Activated naive CD4-positive, alpha-beta T cell treated with anti-CD3 and anti-CD28 coated beads, Interleukin-2, amount 50 U/mL, for 24 hours (primary cell): ENCODE results near the gene SCAF1.

Source experiments
- H3K27ac Mint-ChIP-seq: one replicate; pipeline ENCODE4 v1.8.0; 2021; ENCODE audit warnings: mild to moderate bottlenecking, mixed read lengths
- H3K27me3 Mint-ChIP-seq: one replicate; pipeline ENCODE4 v1.8.0; 2021; ENCODE audit warnings: mixed read lengths
- H3K36me3 Mint-ChIP-seq: one replicate; pipeline ENCODE4 v1.8.0; 2021; ENCODE audit warnings: mixed read lengths
- H3K4me1 Mint-ChIP-seq: one replicate; pipeline ENCODE4 v1.8.0; 2021; ENCODE audit warnings: mixed read lengths
- H3K4me3 Mint-ChIP-seq: one replicate; pipeline ENCODE4 v1.8.0; 2021; ENCODE audit warnings: mild to moderate bottlenecking, mixed read lengths
- H3K9me3 Mint-ChIP-seq: one replicate; pipeline ENCODE4 v1.8.0; 2021; ENCODE audit warnings: mixed read lengths

SCAF1 gene

DNA sequence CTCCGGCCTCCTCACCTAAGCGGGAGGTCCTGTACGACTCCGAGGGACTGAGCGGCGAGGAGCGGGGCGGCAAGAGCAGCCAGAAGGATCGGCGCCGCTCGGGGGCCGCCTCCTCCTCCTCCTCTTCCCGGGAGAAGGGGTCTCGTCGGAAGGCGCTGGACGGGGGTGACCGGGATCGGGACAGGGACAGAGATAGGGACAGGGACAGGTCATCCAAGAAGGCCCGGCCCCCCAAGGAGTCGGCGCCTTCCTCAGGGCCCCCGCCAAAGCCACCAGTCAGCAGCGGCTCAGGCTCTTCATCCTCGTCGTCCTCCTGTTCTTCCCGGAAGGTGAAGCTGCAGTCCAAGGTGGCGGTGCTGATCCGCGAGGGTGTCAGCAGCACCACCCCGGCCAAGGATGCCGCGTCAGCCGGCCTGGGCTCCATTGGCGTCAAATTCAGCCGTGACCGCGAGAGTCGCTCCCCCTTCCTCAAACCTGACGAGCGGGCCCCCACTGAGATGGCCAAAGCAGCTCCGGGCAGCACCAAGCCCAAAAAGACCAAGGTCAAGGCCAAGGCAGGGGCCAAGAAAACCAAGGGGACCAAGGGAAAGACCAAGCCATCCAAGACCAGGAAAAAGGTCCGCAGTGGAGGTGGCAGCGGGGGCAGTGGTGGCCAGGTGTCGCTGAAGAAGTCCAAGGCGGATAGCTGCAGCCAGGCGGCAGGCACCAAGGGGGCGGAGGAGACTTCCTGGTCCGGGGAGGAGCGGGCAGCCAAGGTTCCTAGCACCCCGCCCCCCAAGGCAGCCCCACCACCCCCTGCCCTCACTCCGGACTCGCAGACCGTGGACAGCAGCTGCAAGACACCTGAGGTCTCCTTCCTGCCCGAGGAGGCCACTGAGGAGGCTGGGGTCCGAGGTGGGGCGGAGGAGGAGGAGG, 10.8 kb downstream of the SCAF1 start:
- no peak overlapping the region for H3K4me3 Mint-ChIP-seq
- peaks cover 5% of the 10 kb centered on the region for H3K36me3 Mint-ChIP-seq
- peaks cover 6% of the 10 kb centered on the region for H3K4me1 Mint-ChIP-seq
- no peaks in the 10 kb centered on the region for H3K9me3 Mint-ChIP-seq
- H3K27me3 Mint-ChIP-seq = no peaks in the 10 kb centered on the region
- no peak overlapping the region for H3K27ac Mint-ChIP-seq

- H3K27ac Mint-ChIP-seq = no peak overlapping the region
- H3K36me3 Mint-ChIP-seq = peaks cover 5% of the 10 kb centered on the region
- no peaks in the 10 kb centered on the region for H3K27me3 Mint-ChIP-seq
- H3K9me3 Mint-ChIP-seq = no peaks in the 10 kb centered on the region
- H3K4me1 Mint-ChIP-seq = peaks cover 6% of the 10 kb centered on the region
- H3K4me3 Mint-ChIP-seq = no peak overlapping the region
These were observed 11.4 kb downstream of the SCAF1 start for GRCh38 chr19:49653466-49653806.

DNA sequence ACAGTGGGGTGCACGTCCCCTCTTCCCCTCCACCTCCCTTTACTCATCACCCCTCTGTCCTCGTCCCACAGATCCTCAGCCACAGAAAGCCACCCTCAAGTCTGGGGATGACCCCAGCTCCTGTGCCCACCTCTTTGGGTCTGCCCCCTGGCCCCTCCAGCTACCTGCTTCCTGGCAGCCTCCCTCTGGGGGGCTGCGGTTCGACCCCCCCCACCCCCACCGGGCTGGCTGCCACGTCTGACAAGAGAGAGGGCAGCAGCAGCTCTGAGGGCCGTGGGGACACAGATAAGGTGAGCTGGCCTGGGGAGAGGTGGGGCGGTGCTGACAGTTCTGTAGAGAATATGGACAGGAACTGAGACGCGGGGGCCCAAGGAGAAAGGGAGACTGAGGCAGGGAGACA, 12.6 kb downstream of the SCAF1 start:
- Mint-ChIP-seq H3K4me3 (no peak overlapping the region), H3K36me3 (peaks cover 5% of the 10 kb centered on the region), H3K9me3 (no peaks in the 10 kb centered on the region), H3K27ac (no peak overlapping the region), H3K4me1 (peaks cover 6% of the 10 kb centered on the region), H3K27me3 (no peaks in the 10 kb centered on the region)

GRCh38 chr19:49655570-49656455, 13.8 kb downstream of the SCAF1 start:
- H3K9me3 Mint-ChIP-seq = no peaks in the 10 kb centered on the region
- H3K4me3 Mint-ChIP-seq = no peak overlapping the region
- no peaks in the 10 kb centered on the region for H3K27me3 Mint-ChIP-seq
- H3K27ac Mint-ChIP-seq = no peak overlapping the region
- H3K36me3 Mint-ChIP-seq = peaks cover 5% of the 10 kb centered on the region
- peaks cover 10% of the 10 kb centered on the region for H3K4me1 Mint-ChIP-seq

DNA sequence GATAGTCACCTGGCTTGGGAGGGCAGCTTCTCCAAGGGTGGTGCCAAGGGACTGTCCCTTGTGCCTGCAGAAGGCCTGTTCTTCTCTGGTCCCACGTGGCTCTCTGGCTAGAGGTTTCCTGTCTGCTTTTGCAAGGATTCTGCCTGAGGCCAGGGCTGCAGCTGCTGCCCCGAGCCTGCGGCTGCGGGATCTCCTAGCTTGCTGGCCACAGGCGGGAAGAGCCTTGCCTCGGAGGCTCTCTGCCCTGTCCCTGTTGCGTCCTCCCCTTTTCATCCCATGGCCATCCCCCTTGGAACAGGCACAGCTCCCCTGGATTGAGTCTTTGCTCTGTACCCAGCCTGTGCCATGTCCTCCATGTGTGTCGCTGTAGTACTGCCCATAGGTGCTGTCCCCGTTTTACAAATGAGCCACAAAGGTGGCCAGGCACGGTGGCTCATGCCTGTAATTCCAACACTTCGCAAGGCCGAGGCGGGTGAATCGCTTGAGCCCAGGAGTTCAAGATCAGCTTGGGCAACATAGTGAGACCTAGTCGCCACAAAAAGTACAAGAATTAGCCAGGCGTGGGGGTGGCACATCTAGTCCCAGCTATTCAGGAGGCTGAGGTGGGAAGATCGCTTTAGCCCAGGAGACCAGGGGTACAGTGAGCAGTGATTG, 14.6 kb downstream of the SCAF1 start:
- Mint-ChIP-seq H3K4me3 (no peak overlapping the region), H3K36me3 (peaks cover 5% of the 10 kb centered on the region), H3K9me3 (no peaks in the 10 kb centered on the region), H3K27ac (no peak overlapping the region), H3K27me3 (no peaks in the 10 kb centered on the region), H3K4me1 (peaks cover 10% of the 10 kb centered on the region)

GRCh38 chr19:49657493-49658138, 15.6 kb downstream of the SCAF1 start:
- Mint-ChIP-seq H3K27me3 (no peaks in the 10 kb centered on the region), H3K36me3 (peaks cover 5% of the 10 kb centered on the region), H3K27ac (peak overlapping the region; percentile 62), H3K4me1 (peaks cover 12% of the 10 kb centered on the region), H3K4me3 (no peak overlapping the region), H3K9me3 (no peaks in the 10 kb centered on the region)

- Mint-ChIP-seq H3K27ac (no peak overlapping the region), H3K36me3 (peaks cover 5% of the 10 kb centered on the region), H3K9me3 (no peaks in the 10 kb centered on the region), H3K4me1 (peaks cover 17% of the 10 kb centered on the region), H3K27me3 (no peaks in the 10 kb centered on the region), H3K4me3 (no peak overlapping the region)
These were observed 16.1 kb downstream of the SCAF1 start for GRCh38 chr19:49658139-49658517.

GRCh38 chr19:49658566-49659442, 16.8 kb downstream of the SCAF1 start:
- Mint-ChIP-seq H3K9me3 (no peaks in the 10 kb centered on the region), H3K36me3 (peaks cover 5% of the 10 kb centered on the region), H3K27ac (peak overlapping the region; percentile 65), H3K4me1 (peaks cover 21% of the 10 kb centered on the region), H3K4me3 (no peak overlapping the region), H3K27me3 (no peaks in the 10 kb centered on the region)

DNA sequence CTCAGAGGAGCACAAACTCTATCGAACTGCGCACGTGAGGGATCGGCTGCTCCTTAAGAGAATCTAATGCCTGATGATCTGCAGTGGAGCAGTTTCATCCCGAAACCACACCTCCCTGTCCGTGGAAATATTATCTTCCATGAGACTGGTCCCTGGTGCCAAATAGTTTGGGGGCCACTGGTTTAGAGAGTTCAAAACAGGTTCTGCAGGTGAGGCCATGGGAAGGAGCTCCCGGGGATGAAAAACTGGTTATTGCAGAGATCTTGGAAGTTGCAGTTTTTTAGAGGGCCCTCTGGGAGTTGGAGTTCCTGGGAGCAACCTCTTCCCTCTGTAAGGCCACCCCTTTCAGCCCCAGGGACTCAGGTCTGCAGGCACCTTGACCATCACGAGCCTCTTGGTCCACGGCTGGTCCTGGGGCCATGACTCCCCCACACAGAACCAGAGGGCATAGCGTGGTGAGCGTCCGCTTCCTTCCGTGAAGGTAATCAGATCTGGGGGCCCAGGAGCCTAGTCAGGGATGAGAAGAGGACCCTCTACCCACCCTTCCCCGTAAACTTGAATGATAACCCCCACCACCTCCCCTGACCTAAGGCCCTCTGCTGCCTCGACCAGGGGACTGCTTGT, 18.4 kb downstream of the SCAF1 start:
- Mint-ChIP-seq H3K27ac (no peak overlapping the region), H3K4me3 (no peak overlapping the region), H3K4me1 (peaks cover 25% of the 10 kb centered on the region), H3K36me3 (peaks cover 4% of the 10 kb centered on the region), H3K9me3 (no peaks in the 10 kb centered on the region), H3K27me3 (no peaks in the 10 kb centered on the region)

DNA sequence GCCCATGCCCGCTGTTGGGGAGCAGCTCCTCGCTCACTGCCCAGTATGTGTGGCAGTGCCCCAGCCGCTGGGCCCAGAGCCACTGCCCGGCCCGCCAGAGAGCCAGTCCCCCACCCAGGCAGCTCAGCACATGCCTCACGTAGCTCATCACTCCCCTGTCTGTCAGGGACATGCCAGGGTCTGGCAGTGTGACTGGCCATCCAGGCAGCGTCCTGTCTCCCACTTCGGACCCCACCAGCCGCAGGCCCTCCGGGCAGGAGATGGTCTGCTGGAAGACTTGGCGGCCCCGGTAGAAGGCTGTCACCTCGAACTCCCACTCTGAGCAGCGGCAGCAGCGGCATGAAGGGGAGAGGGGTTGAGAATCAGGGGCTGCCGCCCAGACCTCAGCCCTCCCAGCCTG, 20.0 kb downstream of the SCAF1 start:
- Mint-ChIP-seq H3K27ac (peak overlapping the region; percentile 12), H3K4me1 (peaks cover 37% of the 10 kb centered on the region), H3K9me3 (no peaks in the 10 kb centered on the region), H3K27me3 (no peaks in the 10 kb centered on the region), H3K4me3 (no peak overlapping the region), H3K36me3 (peaks cover 2% of the 10 kb centered on the region)

GRCh38 chr19:49663224-49663623, 21.2 kb downstream of the SCAF1 start:
- no peak overlapping the region for H3K27ac Mint-ChIP-seq
- H3K27me3 Mint-ChIP-seq = no peaks in the 10 kb centered on the region
- no peaks in the 10 kb centered on the region for H3K36me3 Mint-ChIP-seq
- no peaks in the 10 kb centered on the region for H3K9me3 Mint-ChIP-seq
- H3K4me3 Mint-ChIP-seq = peak overlapping the region; percentile 97
- H3K4me1 Mint-ChIP-seq = peaks cover 42% of the 10 kb centered on the region

DNA sequence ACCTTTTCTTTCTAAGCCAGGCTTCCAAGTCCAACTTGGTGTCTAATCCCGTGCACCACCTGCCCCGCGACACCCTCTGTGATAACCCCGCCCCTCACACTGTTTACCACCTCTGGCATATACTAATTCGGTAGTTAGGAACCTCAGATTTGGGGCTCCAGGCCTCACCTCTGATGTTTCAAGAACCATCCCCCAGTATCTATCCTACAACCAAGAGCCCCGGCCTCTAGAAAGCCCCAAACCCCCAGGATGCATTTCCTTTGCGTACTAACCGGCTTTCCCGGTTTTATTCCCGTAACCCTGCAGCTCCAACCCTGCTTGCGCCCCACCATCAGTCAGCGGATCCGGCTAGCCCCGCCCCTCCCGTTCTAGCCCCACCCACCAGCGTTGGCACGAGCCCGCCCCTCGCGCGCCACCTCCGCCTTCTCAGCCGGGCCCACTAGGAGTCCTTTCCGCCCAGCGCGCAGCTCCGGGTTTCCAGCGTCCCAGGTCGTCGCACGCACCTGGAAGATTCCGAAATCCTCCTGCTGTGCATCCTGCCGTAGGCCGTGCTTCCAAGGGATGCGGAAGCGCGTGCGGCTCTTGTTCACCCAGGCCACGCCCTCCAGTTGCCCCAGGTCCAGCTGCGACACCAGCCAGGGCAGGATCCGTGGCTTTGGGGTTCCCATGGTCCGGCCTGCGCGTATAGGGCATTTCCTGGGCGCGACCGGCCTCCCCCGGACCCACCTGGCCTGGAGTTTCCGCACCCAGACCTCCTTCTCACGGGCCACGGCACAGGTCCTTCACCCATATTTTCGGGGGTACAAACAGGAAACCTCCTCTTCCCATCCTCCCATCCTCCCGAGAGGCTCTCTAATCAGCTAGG, 22.4 kb downstream of the SCAF1 start:
- H3K4me1 Mint-ChIP-seq = peaks cover 42% of the 10 kb centered on the region
- no peaks in the 10 kb centered on the region for H3K36me3 Mint-ChIP-seq
- peak overlapping the region; percentile 97 for H3K4me3 Mint-ChIP-seq
- peak overlapping the region; percentile 96 for H3K27ac Mint-ChIP-seq
- H3K27me3 Mint-ChIP-seq = no peaks in the 10 kb centered on the region
- H3K9me3 Mint-ChIP-seq = no peaks in the 10 kb centered on the region

DNA sequence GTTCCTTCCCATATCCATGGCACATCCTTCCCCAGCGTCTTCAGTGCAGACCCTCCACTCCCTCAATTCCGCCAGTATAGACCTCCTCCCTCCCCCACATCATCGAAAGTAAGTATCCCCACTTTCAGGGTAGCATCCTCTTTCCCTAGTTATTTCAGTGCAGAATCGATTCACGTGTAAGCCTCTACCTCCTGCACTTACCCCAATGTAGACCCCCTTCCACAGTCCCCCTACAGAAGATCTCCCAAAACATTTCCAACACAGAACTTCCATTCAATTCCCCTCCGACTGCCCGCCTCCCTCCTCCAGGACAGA, 23.0 kb downstream of the SCAF1 start:
- H3K27ac Mint-ChIP-seq = peak overlapping the region; percentile 96
- H3K9me3 Mint-ChIP-seq = no peaks in the 10 kb centered on the region
- H3K36me3 Mint-ChIP-seq = peaks cover 1% of the 10 kb centered on the region
- H3K4me3 Mint-ChIP-seq = peak overlapping the region; percentile 97
- no peaks in the 10 kb centered on the region for H3K27me3 Mint-ChIP-seq
- H3K4me1 Mint-ChIP-seq = peaks cover 42% of the 10 kb centered on the region
